ENCODE data around the gene NT5C3A. TPM values are rescaled to one million over a fixed set of nuclear protein-coding genes. Genes with fewer than 3 reads are reported as not detected.

Gene NT5C3A
- total RNA-seq, 1 donor from 2014 or later, result 31.9 TPM

DNA sequence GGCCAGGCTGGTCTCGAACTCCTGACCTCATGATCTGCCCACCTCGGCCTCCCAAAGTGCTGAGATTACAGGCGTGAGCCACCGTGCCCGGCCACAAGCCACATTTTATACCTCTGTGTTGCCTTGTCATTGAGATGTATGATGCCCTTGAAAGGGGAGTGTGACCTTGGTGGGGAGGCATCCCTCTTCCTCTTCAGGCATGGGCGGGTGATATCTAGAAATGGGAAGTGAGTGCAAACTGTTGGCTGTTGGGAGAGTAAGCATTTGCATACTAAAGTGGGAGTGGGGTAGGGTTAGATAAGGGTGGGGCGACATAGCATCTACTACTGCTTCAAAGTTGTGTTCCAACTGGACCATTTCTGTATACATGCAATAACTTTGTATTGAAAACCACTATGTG is 26.6 kb upstream of the NT5C3A start:
- Mint-ChIP-seq H3K27ac (ENCODE audit: unreplicated experiment) (no peak overlapping the region), H3K9me3 (ENCODE audit: unreplicated experiment) (no peaks in the 10 kb centered on the region), H3K27me3 (ENCODE audit: unreplicated experiment) (no peaks in the 10 kb centered on the region), H3K36me3 (ENCODE audit: low read depth, unreplicated experiment) (peaks cover 10% of the 10 kb centered on the region), H3K4me3 (ENCODE audit: unreplicated experiment) (no peak overlapping the region), H3K4me1 (ENCODE audit: unreplicated experiment) (no peaks in the 10 kb centered on the region)
- DNase-seq (ENCODE audit: low spot score), result no peak
- TF ChIP-seq CTCF (IDR thresholded peaks at IDR 0.05; ENCODE audit: unreplicated experiment), result no peak

- no peak for DNase-seq (ENCODE audit: low spot score)
- H3K36me3 Mint-ChIP-seq (ENCODE audit: low read depth, unreplicated experiment), result peaks cover 6% of the 10 kb centered on the region
- no peaks in the 10 kb centered on the region for H3K9me3 Mint-ChIP-seq (ENCODE audit: unreplicated experiment)
- no peak overlapping the region for H3K27ac Mint-ChIP-seq (ENCODE audit: unreplicated experiment)
- no peaks in the 10 kb centered on the region for H3K4me1 Mint-ChIP-seq (ENCODE audit: unreplicated experiment)
- H3K27me3 Mint-ChIP-seq (ENCODE audit: unreplicated experiment), result no peaks in the 10 kb centered on the region
- no peak overlapping the region for H3K4me3 Mint-ChIP-seq (ENCODE audit: unreplicated experiment)
- TF ChIP-seq CTCF (IDR thresholded peaks at IDR 0.05; ENCODE audit: unreplicated experiment), result no peak
Observed at GRCh38 chr7:33087858-33088257, 25.3 kb upstream of the NT5C3A start.

- H3K4me3 Mint-ChIP-seq (ENCODE audit: unreplicated experiment), result no peak overlapping the region
- H3K36me3 Mint-ChIP-seq (ENCODE audit: low read depth, unreplicated experiment), result peaks cover under 1% of the 10 kb centered on the region
- no peak overlapping the region for H3K27ac Mint-ChIP-seq (ENCODE audit: unreplicated experiment)
- no peaks in the 10 kb centered on the region for H3K4me1 Mint-ChIP-seq (ENCODE audit: unreplicated experiment)
- no peaks in the 10 kb centered on the region for H3K27me3 Mint-ChIP-seq (ENCODE audit: unreplicated experiment)
- no peaks in the 10 kb centered on the region for H3K9me3 Mint-ChIP-seq (ENCODE audit: unreplicated experiment)
- TF ChIP-seq CTCF (IDR thresholded peaks at IDR 0.05; ENCODE audit: unreplicated experiment), result no peak
- DNase-seq (ENCODE audit: low spot score), result no peak
Observed at GRCh38 chr7:33087356-33087755, 24.8 kb upstream of the NT5C3A start.

GRCh38 chr7:33079763-33080690 is 17.5 kb upstream of the NT5C3A start:
- H3K4me1 Mint-ChIP-seq (ENCODE audit: unreplicated experiment), result no peaks in the 10 kb centered on the region
- no peak overlapping the region for H3K27ac Mint-ChIP-seq (ENCODE audit: unreplicated experiment)
- H3K36me3 Mint-ChIP-seq (ENCODE audit: low read depth, unreplicated experiment), result no peaks in the 10 kb centered on the region
- DNase-seq (ENCODE audit: low spot score), result no peak
- no peak overlapping the region for H3K4me3 Mint-ChIP-seq (ENCODE audit: unreplicated experiment)
- H3K9me3 Mint-ChIP-seq (ENCODE audit: unreplicated experiment), result no peaks in the 10 kb centered on the region
- no peaks in the 10 kb centered on the region for H3K27me3 Mint-ChIP-seq (ENCODE audit: unreplicated experiment)
- no peak for TF ChIP-seq CTCF (IDR thresholded peaks at IDR 0.05; ENCODE audit: unreplicated experiment)

DNA sequence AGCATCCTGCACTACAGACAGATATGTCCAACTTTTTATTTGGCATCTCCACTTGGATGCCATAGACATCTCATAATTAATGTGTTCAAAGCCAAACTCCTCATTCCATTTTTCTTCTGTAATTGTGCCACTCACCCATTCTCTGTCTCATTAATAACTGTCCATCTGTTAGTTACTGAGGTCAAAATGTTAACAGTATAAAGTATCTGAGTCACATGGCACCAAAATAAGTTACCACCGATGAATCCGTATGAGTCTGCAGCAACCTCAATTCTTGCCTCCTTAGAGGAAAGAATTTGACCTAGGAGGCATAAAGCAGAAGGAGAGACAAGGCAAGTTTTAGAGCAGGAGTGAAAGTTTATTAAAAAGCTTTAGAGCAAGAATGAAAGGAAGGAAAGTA is 16.5 kb upstream of the NT5C3A start:
- Mint-ChIP-seq H3K4me1 (ENCODE audit: unreplicated experiment) (no peaks in the 10 kb centered on the region), H3K4me3 (ENCODE audit: unreplicated experiment) (no peak overlapping the region), H3K27me3 (ENCODE audit: unreplicated experiment) (no peaks in the 10 kb centered on the region), H3K36me3 (ENCODE audit: low read depth, unreplicated experiment) (no peaks in the 10 kb centered on the region), H3K9me3 (ENCODE audit: unreplicated experiment) (no peaks in the 10 kb centered on the region), H3K27ac (ENCODE audit: unreplicated experiment) (no peak overlapping the region)
- TF ChIP-seq CTCF (IDR thresholded peaks at IDR 0.05; ENCODE audit: unreplicated experiment), result no peak
- DNase-seq (ENCODE audit: low spot score), result no peak

All from endothelial cell (in vitro differentiated cells).